ENCODE results near the gene ZNF423. TPM values are rescaled to one million over a fixed set of nuclear protein-coding genes. Genes with fewer than 3 reads are reported as not detected.

Gene ZNF423
- polyA plus RNA-seq, 4 donors = 28.0 to 38.7 (median 29.0) TPM

GRCh38 chr16:49594685-49595498 lies 261.0 kb downstream of the ZNF423 start:
- DNase-seq (ENCODE audit: low read depth in 4 of 4, low spot score in 3 of 4) = no peak

GRCh38 chr16:49594153-49594552 lies 261.8 kb downstream of the ZNF423 start:
- DNase-seq (ENCODE audit: low read depth in 4 of 4, low spot score in 3 of 4) = no peak

- DNase-seq (ENCODE audit: low read depth in 4 of 4, low spot score in 3 of 4) = no peak
These were observed 262.4 kb downstream of the ZNF423 start for GRCh38 chr16:49593424-49594040.

- no peak for DNase-seq (ENCODE audit: low read depth in 4 of 4, low spot score in 3 of 4)
These were observed 263.1 kb downstream of the ZNF423 start for GRCh38 chr16:49592546-49593423.

GRCh38 chr16:49590166-49590871 lies 265.6 kb downstream of the ZNF423 start:
- DNase-seq (ENCODE audit: low read depth in 4 of 4, low spot score in 3 of 4) = no peak

- no peak for DNase-seq (ENCODE audit: low read depth in 4 of 4, low spot score in 3 of 4)
These were observed 266.3 kb downstream of the ZNF423 start for GRCh38 chr16:49589544-49590031.

GRCh38 chr16:49588729-49589384 lies 267.1 kb downstream of the ZNF423 start:
- no peak for DNase-seq (ENCODE audit: low read depth in 4 of 4, low spot score in 3 of 4)

GRCh38 chr16:49588026-49588425 lies 267.9 kb downstream of the ZNF423 start:
- DNase-seq (ENCODE audit: low read depth in 4 of 4, low spot score in 3 of 4) = no peak

- DNase-seq (ENCODE audit: low read depth in 4 of 4, low spot score in 3 of 4) = no peak
These were observed 268.4 kb downstream of the ZNF423 start for GRCh38 chr16:49587511-49587910.

GRCh38 chr16:49586466-49587450 lies 269.2 kb downstream of the ZNF423 start:
- DNase-seq (ENCODE audit: low read depth in 4 of 4, low spot score in 3 of 4) = no peak

GRCh38 chr16:49585143-49585832 lies 270.6 kb downstream of the ZNF423 start:
- no peak for DNase-seq (ENCODE audit: low read depth in 4 of 4, low spot score in 3 of 4)

- DNase-seq (ENCODE audit: low read depth in 4 of 4, low spot score in 3 of 4) = no peak
These were observed 272.0 kb downstream of the ZNF423 start for GRCh38 chr16:49583911-49584310.

GRCh38 chr16:49581630-49582298 lies 274.1 kb downstream of the ZNF423 start:
- no peak for DNase-seq (ENCODE audit: low read depth in 4 of 4, low spot score in 3 of 4)

- no peak for DNase-seq (ENCODE audit: low read depth in 4 of 4, low spot score in 3 of 4)
These were observed 275.1 kb downstream of the ZNF423 start for GRCh38 chr16:49580751-49581303.

- no peak for DNase-seq (ENCODE audit: low read depth in 4 of 4, low spot score in 3 of 4)
These were observed 277.4 kb downstream of the ZNF423 start for GRCh38 chr16:49578435-49579024.

- no peak for DNase-seq (ENCODE audit: low read depth in 4 of 4, low spot score in 3 of 4)
These were observed 277.9 kb downstream of the ZNF423 start for GRCh38 chr16:49578018-49578417.

GRCh38 chr16:49576941-49577340 lies 279.0 kb downstream of the ZNF423 start:
- no peak for DNase-seq (ENCODE audit: low read depth in 4 of 4, low spot score in 3 of 4)
